ENCODE results near the gene APLP1.
"Not testable (repeated sequence)": the region's sequence is repeated elsewhere in the genome, so short reads cannot be mapped to it uniquely, and the experiment has no call there.

Gene APLP1

DNA sequence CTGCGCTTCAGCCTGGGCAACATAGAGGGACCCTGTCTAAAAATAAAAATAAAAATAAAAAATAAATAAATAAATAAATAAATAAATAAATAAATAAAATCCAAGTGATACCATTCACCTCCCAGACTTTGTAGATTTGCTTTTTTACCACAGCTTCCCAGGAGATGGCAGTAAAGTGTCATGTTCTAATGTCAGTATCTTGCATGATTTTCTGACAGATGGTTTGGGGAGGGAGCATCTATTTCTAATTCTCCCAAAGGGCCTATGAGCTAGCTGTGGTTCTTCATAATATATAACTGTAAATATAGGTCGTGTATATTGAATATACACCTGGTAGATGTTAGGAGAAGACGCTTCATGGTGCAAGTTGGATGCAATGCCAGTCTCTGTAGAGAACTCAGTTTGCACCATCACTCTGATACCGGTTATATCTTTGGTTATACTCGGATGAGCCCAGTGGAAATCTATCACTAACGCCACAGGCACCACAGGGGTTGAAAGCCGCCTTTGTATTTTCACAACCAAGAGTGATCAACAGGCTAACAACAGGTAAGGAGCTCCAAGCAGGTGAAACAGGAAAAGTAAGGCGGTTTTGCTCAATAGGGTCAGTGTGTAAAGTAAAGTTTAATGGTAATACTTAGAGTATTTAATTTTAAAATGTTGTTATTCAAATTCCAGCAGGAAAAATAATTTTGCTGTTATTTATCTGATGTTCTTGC lies 13.9 kb downstream of the APLP1 start:
- no peak for FAIRE-seq
- DNase-seq (ENCODE audit: low spot score) = peak; percentile 58

DNA sequence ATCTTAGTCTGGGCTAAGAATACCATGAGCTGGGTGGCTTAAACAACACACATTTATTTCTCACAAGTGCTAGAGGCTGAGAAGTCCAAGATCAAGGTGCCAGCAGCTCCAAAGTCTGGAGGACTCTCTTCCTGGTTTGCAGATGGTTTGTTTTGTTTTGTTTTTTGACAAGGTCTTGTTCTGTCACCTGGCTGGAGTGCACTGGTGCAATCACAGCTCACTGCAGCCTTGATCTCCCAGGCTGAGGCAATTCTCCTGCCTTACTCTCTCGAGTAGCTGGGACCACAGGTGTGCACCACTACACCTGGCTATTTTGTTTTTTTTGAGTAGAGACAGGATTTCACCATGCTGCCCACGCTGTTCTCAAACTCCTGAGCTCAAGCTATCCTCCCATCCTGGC lies 15.5 kb downstream of the APLP1 start:
- FAIRE-seq (no peak), DNase-seq (ENCODE audit: low spot score) (no peak)

GRCh38 chr19:35885225-35885738 lies 16.9 kb downstream of the APLP1 start:
- no peak for FAIRE-seq
- no peak for DNase-seq (ENCODE audit: low spot score)

GRCh38 chr19:35885904-35886303 lies 17.5 kb downstream of the APLP1 start:
- no peak for FAIRE-seq
- DNase-seq (ENCODE audit: low spot score) = no peak

GRCh38 chr19:35887197-35887596 lies 18.8 kb downstream of the APLP1 start:
- DNase-seq (ENCODE audit: low spot score) = no peak
- FAIRE-seq = no peak

- no peak for FAIRE-seq
- no peak for DNase-seq (ENCODE audit: low spot score)
These were observed 20.0 kb downstream of the APLP1 start for GRCh38 chr19:35888398-35888797.

DNA sequence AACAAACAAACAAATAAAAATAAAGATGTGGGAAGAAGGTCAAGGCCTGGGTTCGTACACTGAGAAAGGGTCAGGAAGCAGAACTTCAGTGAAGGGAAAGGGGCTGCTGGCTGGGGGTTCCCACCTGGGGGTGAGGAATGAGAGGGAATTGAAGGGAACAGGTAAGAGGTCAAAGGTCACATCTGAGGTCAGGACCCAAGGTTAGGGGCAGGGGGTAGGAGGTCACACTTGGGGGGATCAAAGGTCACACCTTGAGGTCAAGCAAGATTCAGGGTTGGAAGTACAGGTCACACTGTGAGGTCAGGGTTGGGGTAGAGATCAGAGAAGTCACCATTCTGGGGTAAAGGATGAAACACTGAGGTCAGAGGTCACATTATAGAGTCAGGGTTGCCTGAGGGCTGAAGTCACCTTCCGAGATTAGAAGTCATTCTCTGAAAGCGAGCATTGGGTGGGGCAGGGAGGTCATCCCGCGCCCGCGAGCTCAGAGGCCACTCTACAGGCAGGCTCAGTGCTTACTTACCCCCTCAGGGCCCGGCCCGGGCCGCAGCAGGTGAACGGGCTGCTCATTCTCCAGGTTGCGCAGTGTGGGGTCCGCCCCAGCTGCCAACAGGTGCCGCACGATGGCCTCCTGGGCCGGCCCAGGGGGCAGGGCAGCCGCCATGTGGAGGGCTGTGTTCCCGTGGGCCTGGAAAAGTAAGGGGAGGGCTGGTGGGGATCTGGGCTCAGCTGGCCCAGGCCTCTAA lies 21.2 kb downstream of the APLP1 start:
- DNase-seq (ENCODE audit: low spot score) (no peak), FAIRE-seq (no peak)

DNA sequence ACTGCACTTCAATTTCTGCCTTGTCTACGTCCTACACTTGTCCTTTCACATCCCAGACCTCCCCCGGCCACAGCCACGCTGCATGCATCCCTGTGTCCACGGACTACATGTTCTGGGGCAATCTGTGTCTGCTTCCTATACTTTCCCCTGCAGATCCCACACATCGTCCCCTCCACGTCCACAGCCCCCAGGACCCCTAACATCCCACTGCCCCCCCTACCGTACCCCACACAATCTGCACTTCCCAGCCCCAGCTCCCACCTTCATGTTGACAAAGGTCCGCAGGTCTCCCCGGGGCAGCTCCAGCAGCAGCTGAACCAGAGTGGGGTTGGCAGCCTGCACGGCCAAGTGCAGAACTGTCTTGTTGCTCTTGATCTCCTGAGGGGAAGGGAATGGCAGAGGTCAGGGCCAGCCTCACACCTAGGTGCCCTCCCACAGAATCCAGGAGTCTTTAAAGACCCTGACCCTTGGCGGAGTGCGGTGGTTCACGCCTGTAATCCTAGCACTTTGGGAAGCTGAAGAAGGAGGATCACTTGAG lies 21.8 kb downstream of the APLP1 start:
- DNase-seq (ENCODE audit: low spot score) = no peak
- FAIRE-seq = no peak

GRCh38 chr19:35891819-35892218 lies 23.4 kb downstream of the APLP1 start:
- DNase-seq (ENCODE audit: low spot score); FAIRE-seq: not testable (repeated sequence)

DNA sequence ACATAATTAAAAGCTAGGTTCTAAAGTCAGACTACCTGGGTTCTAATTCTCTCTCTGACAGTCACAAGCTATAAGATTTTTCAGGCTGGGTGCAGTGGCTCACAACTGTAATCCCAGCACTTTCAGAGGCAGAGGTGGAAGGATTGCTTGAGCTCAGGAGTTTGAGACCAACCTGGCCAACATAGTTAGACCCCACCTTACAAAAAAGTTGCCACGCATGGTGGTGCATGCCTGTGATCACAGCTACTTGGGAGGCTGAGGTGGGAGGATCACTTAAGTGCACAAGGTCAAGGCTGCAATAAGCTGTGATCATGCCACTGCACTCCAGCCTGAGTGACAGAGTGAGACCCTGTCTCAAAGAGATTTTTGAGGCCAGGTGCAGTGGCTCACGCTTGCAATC lies 26.0 kb downstream of the APLP1 start:
- FAIRE-seq (no peak), DNase-seq (ENCODE audit: low spot score) (no peak)

DNA sequence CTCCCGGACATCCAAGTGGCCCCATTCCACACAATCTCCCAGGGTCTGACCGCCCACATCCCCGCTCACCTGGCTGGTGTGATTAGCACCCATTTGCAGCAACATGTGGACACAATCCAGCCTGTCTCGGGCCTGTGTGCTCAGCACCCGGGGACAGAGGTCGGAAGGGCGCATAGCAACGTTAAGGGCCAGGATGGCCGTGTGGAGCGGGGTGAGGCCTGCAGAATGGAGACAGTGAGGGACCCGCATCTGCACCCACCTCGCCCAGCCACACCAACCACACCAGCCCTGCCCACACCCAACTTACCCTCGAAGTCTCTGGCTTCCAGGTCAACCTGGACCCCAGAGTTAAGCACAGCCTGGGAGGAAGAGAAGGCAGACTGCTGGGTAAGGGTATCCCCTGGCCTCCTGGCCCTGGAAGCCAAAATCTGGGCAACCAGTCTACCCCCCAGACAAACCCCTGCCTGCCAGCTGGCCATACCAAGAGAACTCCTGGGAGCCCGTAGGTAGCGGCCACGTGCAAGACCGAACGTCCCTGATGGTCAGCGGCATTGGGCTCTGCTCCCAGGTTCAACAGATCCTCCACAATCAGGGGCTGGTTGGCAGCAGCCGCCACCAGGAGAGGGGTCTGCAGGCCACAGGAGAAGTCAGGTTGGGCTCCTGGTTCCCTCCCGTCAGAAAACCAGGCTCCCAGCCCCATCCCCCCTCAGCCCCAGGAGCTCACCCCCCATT lies 27.7 kb downstream of the APLP1 start:
- FAIRE-seq (no peak), DNase-seq (ENCODE audit: low spot score) (no peak)

- no peak for DNase-seq (ENCODE audit: low spot score)
- no peak for FAIRE-seq
These were observed 28.3 kb downstream of the APLP1 start for GRCh38 chr19:35896643-35897040.

DNA sequence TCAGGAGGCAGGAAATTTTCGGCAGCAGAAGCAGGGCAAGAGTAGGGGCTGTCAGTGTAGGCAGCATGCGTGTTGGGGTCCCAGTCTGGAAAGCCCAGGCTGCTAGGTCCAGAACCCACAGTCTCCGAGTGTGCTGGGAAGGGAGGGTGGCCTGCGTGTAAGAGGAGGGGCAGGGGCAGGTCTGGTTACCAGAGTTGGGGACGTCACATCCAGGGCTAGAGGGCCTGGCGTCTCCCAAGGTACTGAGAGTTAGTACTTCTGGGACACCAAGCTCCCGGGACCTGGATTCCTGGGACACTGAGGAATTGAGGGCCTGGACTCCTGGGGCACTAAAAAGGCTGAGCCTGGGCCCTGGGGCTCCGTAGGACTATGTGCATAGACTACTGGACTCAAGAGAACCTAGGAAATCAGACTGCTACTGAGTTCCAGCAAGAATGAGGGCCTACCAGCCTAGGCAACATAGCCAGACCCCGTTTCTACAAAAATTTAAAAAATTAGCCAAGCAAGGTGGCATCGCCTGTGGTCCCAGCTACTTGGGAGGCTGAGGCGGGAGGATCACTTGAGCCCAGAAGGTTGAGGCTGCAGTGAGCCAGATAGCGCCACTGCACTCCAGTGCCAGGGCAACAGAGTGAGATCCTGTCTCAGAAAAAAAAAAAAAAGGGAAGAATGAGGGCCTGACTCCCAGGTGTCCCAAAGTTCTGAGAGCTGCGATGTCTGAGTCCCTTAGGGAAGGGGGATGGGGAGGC lies 29.5 kb downstream of the APLP1 start:
- FAIRE-seq (no peak), DNase-seq (ENCODE audit: low spot score) (no peak)

- DNase-seq (ENCODE audit: low spot score) (no peak), FAIRE-seq (no peak)
These were observed 30.1 kb downstream of the APLP1 start for GRCh38 chr19:35898499-35898809.

- peak; percentile 93 for DNase-seq (ENCODE audit: low spot score)
- FAIRE-seq = peak; percentile 97
These were observed 31.3 kb downstream of the APLP1 start for GRCh38 chr19:35899547-35900214.

- FAIRE-seq = no peak
- DNase-seq (ENCODE audit: low spot score) = no peak
These were observed 32.8 kb downstream of the APLP1 start for GRCh38 chr19:35901055-35901644.

GRCh38 chr19:35901854-35902661 lies 33.7 kb downstream of the APLP1 start, which contains the start of gene HCST:
Gene HCST, plus strand, starts transcription at chr19:35902529. Its CDS starts 65 bp downstream, at chr19:35902594.
- peak; percentile 41 for DNase-seq (ENCODE audit: low spot score)
- no peak for FAIRE-seq

DNA sequence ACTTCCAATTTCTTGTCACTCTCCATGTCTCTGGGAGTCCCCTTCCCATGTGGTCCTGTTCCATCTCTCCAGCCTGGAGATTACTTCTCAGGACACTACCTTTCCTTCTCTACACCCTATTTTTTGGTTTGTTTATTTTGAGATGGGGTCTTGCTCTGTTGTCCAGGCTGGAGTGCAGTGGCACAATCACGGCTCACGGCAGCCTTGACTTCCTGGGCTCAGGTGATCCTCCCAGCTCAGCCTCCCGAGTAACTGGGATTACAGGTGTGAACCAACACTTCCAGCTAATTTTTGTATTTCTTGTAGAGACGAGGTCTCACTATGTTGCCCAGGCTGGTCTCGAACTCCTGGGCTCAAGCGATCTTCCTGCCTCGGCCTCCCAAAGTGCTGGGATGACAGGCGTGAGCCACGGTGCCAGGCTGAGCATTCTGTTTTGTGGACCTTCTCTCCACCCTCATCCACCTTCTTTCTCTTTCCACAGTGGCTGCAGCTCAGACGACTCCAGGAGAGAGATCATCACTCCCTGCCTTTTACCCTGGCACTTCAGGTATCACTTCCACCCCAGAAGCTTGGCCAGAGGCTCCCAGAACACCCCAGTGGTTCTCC lies 34.6 kb downstream of the APLP1 start:
- FAIRE-seq (no peak), DNase-seq (ENCODE audit: low spot score) (no peak)

All from urothelium cell line (cell line).